WTC11 (cell line): ENCODE measurements around the gene STYXL2. TPM values are rescaled to one million over a fixed set of nuclear protein-coding genes. Genes with fewer than 3 reads are reported as not detected.

Source experiments
- ATAC-seq: fragments of 200-7000 bp; cut with Tn5 transposase; 2 replicates; pipeline ENCODE4 v1.10.0; 2021; ENCODE audit warnings: mild to moderate bottlenecking, moderate library complexity
- CTCF ChIA-PET: fragments of 300-600 bp; sonication (Branson Sonifier 250); formaldehyde crosslinking; loops from one replicate; lab custom pipeline; 2021; ENCODE audit warnings: antibody characterized with exemption; lab: Charles Lee
- POLR2A ChIA-PET: fragments of 350-600 bp; sonication (Branson Sonifier 250); formaldehyde crosslinking; loops from one replicate; lab custom pipeline; 2021; ENCODE audit warnings: antibody characterized with exemption; lab: Charles Lee
- DNase-seq: peaks from one replicate; pipeline ENCODE4 v3.0.0; 2021; ENCODE audit warnings: low spot score
- H3K27ac Mint-ChIP-seq: 2 replicates; pipeline ENCODE4 v1.8.0; 2021; ENCODE audit warnings: mixed read lengths
- H3K27me3 Mint-ChIP-seq: 2 replicates; pipeline ENCODE4 v1.8.0; 2021; ENCODE audit warnings: low read depth, mild to moderate bottlenecking, moderate library complexity, mixed read lengths
- H3K36me3 Mint-ChIP-seq: 2 replicates; pipeline ENCODE4 v1.8.0; 2021; ENCODE audit warnings: mixed read lengths
- H3K4me1 Mint-ChIP-seq: 2 replicates; pipeline ENCODE4 v1.8.0; 2022; ENCODE audit warnings: mixed read lengths
- H3K4me3 Mint-ChIP-seq: 2 replicates; pipeline ENCODE4 v1.8.0; 2021; ENCODE audit warnings: mild to moderate bottlenecking, moderate library complexity, mixed read lengths
- H3K9me3 Mint-ChIP-seq: 2 replicates; pipeline ENCODE4 v1.8.0; 2021; ENCODE audit warnings: mixed read lengths
- ATF2 ChIP-seq: sonication (generic); formaldehyde crosslinking; IDR thresholded peaks from 2 replicates; pipeline ENCODE4 v1.8.1; 2022; ENCODE audit warnings: low read depth, missing genetic modification reagents, borderline replicate concordance
- E2F4 ChIP-seq: sonication (generic); formaldehyde crosslinking; IDR thresholded peaks from 2 replicates; pipeline ENCODE4 v1.8.1; 2022; ENCODE audit warnings: low read depth, mild to moderate bottlenecking, moderate library complexity, missing genetic modification reagents, borderline replicate concordance
- ETV6 ChIP-seq: sonication (generic); formaldehyde crosslinking; IDR thresholded peaks from 2 replicates; pipeline ENCODE4 v1.8.1; 2022; ENCODE audit warnings: mild to moderate bottlenecking, missing genetic modification reagents
- FOXJ3 ChIP-seq: sonication (generic); formaldehyde crosslinking; IDR thresholded peaks from 2 replicates; pipeline ENCODE4 v1.9.0; 2021; ENCODE audit warnings: missing genetic modification reagents, mild to moderate bottlenecking, borderline replicate concordance
- FOXP4 ChIP-seq: sonication (generic); formaldehyde crosslinking; IDR thresholded peaks from 2 replicates; pipeline ENCODE4 v1.8.0; 2022; ENCODE audit warnings: mild to moderate bottlenecking, missing genetic modification reagents
- HMGA2 ChIP-seq: fragments of 250-450 bp; sonication (Bioruptor Pico); IDR thresholded peaks from 2 replicates; pipeline ENCODE4 v1.4.0; 2021; ENCODE audit warnings: mild to moderate bottlenecking, moderate library complexity
- HMGXB4 ChIP-seq: sonication (generic); formaldehyde crosslinking; IDR thresholded peaks from 2 replicates; pipeline ENCODE4 v1.8.1; 2023; ENCODE audit warnings: mild to moderate bottlenecking, moderate library complexity, missing genetic modification reagents
- JAZF1 ChIP-seq: fragments of 250-450 bp; sonication (Bioruptor Pico); IDR thresholded peaks from 2 replicates; pipeline ENCODE4 v1.9.0; 2021; ENCODE audit warnings: moderate library complexity, mild to moderate bottlenecking, inconsistent platforms
- JUN ChIP-seq: sonication (generic); formaldehyde crosslinking; IDR thresholded peaks from 2 replicates; pipeline ENCODE4 v1.8.0; 2023; ENCODE audit warnings: mild to moderate bottlenecking, missing genetic modification reagents
- NFATC4 ChIP-seq: fragments of 250-450 bp; sonication (Bioruptor Pico); IDR thresholded peaks from 2 replicates; pipeline ENCODE4 v1.9.0; 2021; ENCODE audit warnings: mild to moderate bottlenecking
- NFYB ChIP-seq: sonication (generic); formaldehyde crosslinking; conservative IDR thresholded peaks from 2 replicates; pipeline ENCODE4 v1.8.0; 2022; ENCODE audit warnings: low read depth, missing genetic modification reagents
- NR3C1 ChIP-seq: sonication (generic); formaldehyde crosslinking; conservative IDR thresholded peaks from 2 replicates; pipeline ENCODE4 v1.8.1; 2023; ENCODE audit warnings: low read depth, mild to moderate bottlenecking, missing genetic modification reagents
- SMAD3 ChIP-seq: sonication (generic); formaldehyde crosslinking; IDR thresholded peaks from 2 replicates; pipeline ENCODE4 v1.8.0; 2022; ENCODE audit warnings: missing genetic modification reagents, mild to moderate bottlenecking, borderline replicate concordance
- USF1 ChIP-seq: sonication (generic); formaldehyde crosslinking; IDR thresholded peaks from 2 replicates; pipeline ENCODE4 v1.8.0; 2022; ENCODE audit warnings: mild to moderate bottlenecking, missing genetic modification reagents
- ZNF219 ChIP-seq: sonication (generic); formaldehyde crosslinking; IDR thresholded peaks from 2 replicates; pipeline ENCODE4 v1.8.0; 2023; ENCODE audit warnings: missing genetic modification reagents, mild to moderate bottlenecking, borderline replicate concordance
- ZNF416 ChIP-seq: fragments of 250-450 bp; sonication (Bioruptor Pico); IDR thresholded peaks from 2 replicates; pipeline ENCODE4 v1.9.0; 2021; ENCODE audit warnings: mild to moderate bottlenecking, inconsistent platforms
- ZNF532 ChIP-seq: fragments of 250-450 bp; sonication (Bioruptor Pico); IDR thresholded peaks from 2 replicates; pipeline ENCODE4 v1.9.0; 2021; ENCODE audit warnings: mild to moderate bottlenecking, borderline replicate concordance
- total RNA-seq: library from RNA; stranded (reverse); gene quantifications from 3 replicates; pipeline ENCODE4 v1.2.3, GENCODE V29; 2021
- TF ChIP-seq, protein P1 (sequence below): sonication (generic); formaldehyde crosslinking; conservative IDR thresholded peaks from 2 replicates; pipeline ENCODE4 v1.8.1; 2022; ENCODE audit warnings: mild to moderate bottlenecking, missing genetic modification reagents
- TF ChIP-seq, protein P2 (sequence below): fragments of 250-450 bp; sonication (Bioruptor Pico); IDR thresholded peaks from 2 replicates; pipeline ENCODE4 v1.8.0; 2021; ENCODE audit warnings: mild to moderate bottlenecking
- TF ChIP-seq, protein P3 (sequence below): fragments of 250-450 bp; sonication (Bioruptor Pico); IDR thresholded peaks from 2 replicates; pipeline ENCODE4 v1.9.0; 2021; ENCODE audit warnings: mild to moderate bottlenecking

The STYXL2 gene
- total RNA-seq, 1 experiment from 2014 or later, result 0.59 TPM

- TF ChIP-seq JUN (CRISPR knock-in tag) (no peak), ETV6 (CRISPR knock-in tag) (no peak), NFATC4 (CRISPR knock-in tag) (no peak), ZNF532 (CRISPR knock-in tag) (no peak), HMGA2 (CRISPR knock-in tag) (no peak), ZNF219 (CRISPR knock-in tag) (no peak), E2F4 (CRISPR knock-in tag) (no peak), FOXJ3 (CRISPR knock-in tag) (no peak), USF1 (CRISPR knock-in tag) (no peak)
- TF ChIP-seq, protein P1, sequence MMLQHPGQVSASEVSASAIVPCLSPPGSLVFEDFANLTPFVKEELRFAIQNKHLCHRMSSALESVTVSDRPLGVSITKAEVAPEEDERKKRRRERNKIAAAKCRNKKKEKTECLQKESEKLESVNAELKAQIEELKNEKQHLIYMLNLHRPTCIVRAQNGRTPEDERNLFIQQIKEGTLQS, result no peak
- TF ChIP-seq, protein P2, sequence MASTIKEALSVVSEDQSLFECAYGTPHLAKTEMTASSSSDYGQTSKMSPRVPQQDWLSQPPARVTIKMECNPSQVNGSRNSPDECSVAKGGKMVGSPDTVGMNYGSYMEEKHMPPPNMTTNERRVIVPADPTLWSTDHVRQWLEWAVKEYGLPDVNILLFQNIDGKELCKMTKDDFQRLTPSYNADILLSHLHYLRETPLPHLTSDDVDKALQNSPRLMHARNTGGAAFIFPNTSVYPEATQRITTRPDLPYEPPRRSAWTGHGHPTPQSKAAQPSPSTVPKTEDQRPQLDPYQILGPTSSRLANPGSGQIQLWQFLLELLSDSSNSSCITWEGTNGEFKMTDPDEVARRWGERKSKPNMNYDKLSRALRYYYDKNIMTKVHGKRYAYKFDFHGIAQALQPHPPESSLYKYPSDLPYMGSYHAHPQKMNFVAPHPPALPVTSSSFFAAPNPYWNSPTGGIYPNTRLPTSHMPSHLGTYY (CRISPR knock-in tag), result no peak
Measured at GRCh38 chr1:167111868-167112709, 18.2 kb downstream of the STYXL2 start (continued).

DNA sequence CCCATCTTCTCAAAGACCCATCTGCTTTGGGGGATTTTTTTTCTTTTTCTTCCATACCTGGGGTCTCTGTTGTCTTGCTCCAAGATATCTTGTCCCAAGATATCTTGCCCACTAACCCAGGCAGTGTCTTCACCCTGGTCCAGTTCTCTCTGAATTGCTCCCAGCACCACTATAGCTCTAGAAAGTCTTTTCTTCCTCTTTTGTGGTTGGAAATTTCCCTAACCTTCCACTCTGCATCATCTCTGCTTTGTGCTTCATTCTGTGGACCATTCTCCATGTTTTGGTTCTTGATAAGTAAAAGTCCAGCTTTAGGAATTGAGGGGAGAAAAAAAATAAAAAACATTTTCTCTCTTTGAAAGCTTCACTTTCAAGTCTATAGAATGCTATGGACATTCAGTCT, 20.9 kb downstream of the STYXL2 start:
- no peaks in the 10 kb centered on the region; the same call in 1 of the 2 replicates for H3K27me3 Mint-ChIP-seq
- no peak overlapping the region for H3K4me3 Mint-ChIP-seq
- DNase-seq, result no peak
- H3K27ac Mint-ChIP-seq, result no peak overlapping the region
- H3K36me3 Mint-ChIP-seq, result 0 out of 2 replicates have a peak, but pooled peaks cover 4% of the 10 kb centered on the region
- TF ChIP-seq SMAD3 (CRISPR knock-in tag) (no peak), ATF2 (no peak), NFYB (no peak), HMGXB4 (no peak), JUN (CRISPR knock-in tag) (no peak), NR3C1 (CRISPR knock-in tag) (no peak), ZNF416 (CRISPR knock-in tag) (no peak), JAZF1 (CRISPR knock-in tag) (no peak), FOXP4 (CRISPR knock-in tag) (no peak)
- TF ChIP-seq, protein P3, sequence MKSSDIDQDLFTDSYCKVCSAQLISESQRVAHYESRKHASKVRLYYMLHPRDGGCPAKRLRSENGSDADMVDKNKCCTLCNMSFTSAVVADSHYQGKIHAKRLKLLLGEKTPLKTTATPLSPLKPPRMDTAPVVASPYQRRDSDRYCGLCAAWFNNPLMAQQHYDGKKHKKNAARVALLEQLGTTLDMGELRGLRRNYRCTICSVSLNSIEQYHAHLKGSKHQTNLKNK, result no peak
- peaks cover 29% of the 10 kb centered on the region for H3K4me1 Mint-ChIP-seq
- CTCF ChIA-PET, result interaction anchor here (1.9 kb wide), 1 partner anchor 105 kb away, joined by 7 read pairs; the partner anchor contains the start of gene POU2F1
- POLR2A ChIA-PET, result no interaction called here
- ATAC-seq, result no peak
- peaks cover 10% of the 10 kb centered on the region for H3K9me3 Mint-ChIP-seq
